ENCODE measurements around the gene C6orf15. TPM values are rescaled to one million over a fixed set of nuclear protein-coding genes. Genes with fewer than 3 reads are reported as not detected.
A peak's percentile ranks its signal among the peaks of the same experiment; 100 is the strongest.

The C6orf15 gene
- total and polyA plus RNA-seq, 7 experiments from 2014 or later, result not detected

GRCh38 chr6:31120151-31120915 lies 8.0 kb upstream of the C6orf15 start, which contains the start of gene CDSN:
CDSN (minus strand) TSS chr6:31120446; CDS start chr6:31120419, 27 bp downstream.
- peaks cover 0 to 16% (median 9%) of the 10 kb centered on the region in 5 donors for H3K27me3 Mint-ChIP-seq

GRCh38 chr6:31118178-31118577 lies 5.8 kb upstream of the C6orf15 start:
- peaks cover 0 to 12% (median 5%) of the 10 kb centered on the region in 7 donors for H3K4me1 Mint-ChIP-seq
- Histone ChIP-seq H3K27me3 (ENCODE audit: control insufficient read depth in 2 of 2, insufficient read depth in 2 of 2, low read length in 2 of 2) (no peaks in the 10 kb centered on the region), H3K36me3 (ENCODE audit: control insufficient read depth in 2 of 3, insufficient read depth in 3 of 3, low read length in 3 of 3) (no peaks in the 10 kb centered on the region), H3K9me3 (ENCODE audit: control insufficient read depth in 2 of 3, low read length in 3 of 3) (no peaks in the 10 kb centered on the region), H3K4me3 (ENCODE audit: low read length) (no peak overlapping the region), H3K4me1 (ENCODE audit: control insufficient read depth in 2 of 2, insufficient read depth in 2 of 2, low read length in 2 of 2) (no peaks in the 10 kb centered on the region), H3K27ac (ENCODE audit: low read depth, low read length) (no peak overlapping the region)
- POLR2A ChIA-PET, result no interaction called here
- no peak overlapping the region for H3K4me3 Mint-ChIP-seq
- no peak overlapping the region for H3K27ac Mint-ChIP-seq
- intact Hi-C loops (cut with micrococcal nuclease), result no loop called here
- H3K27me3 Mint-ChIP-seq, result peaks cover 0 to 17% (median 9%) of the 10 kb centered on the region in 5 donors
- ATAC-seq (no peak), DNase-seq (no peak)
- H3K36me3 Mint-ChIP-seq, result no peaks in the 10 kb centered on the region
- CTCF ChIA-PET, result interaction anchor here (0.6 to 5.3 kb wide), 2 partner anchors 31 to 67 kb away, joined by 3 to 27 read pairs; no protein-coding TSS in a partner anchor
- H3K9me3 Mint-ChIP-seq, result no peaks in the 10 kb centered on the region

More at GRCh38 chr6:31120151-31120915, 8.0 kb upstream of the C6orf15 start, which contains the start of gene CDSN:
- ChIA-PET CTCF (no interaction called here), POLR2A (interaction anchor here (0.6 kb wide), 1 partner anchor 8 kb away, joined by 3 read pairs; no protein-coding TSS in a partner anchor)
- H3K36me3 Mint-ChIP-seq, result no peaks in the 10 kb centered on the region
- no peak within 1 kb of the TSS for H3K27ac ChIP-seq (ENCODE audit: low read depth, low read length)
- H3K27ac Mint-ChIP-seq, result peak within 1 kb of the TSS in 1 of 9 donors; percentile 19
- no peak within 1 kb of the TSS for H3K4me3 ChIP-seq (ENCODE audit: low read length)
- H3K9me3 Mint-ChIP-seq, result no peaks in the 10 kb centered on the region
- no peak for DNase-seq
- intact Hi-C loops (cut with micrococcal nuclease), result no loop called here
- no peak for ATAC-seq
- peaks cover 0 to 7% (median 0%) of the 10 kb centered on the region in 7 donors for H3K4me1 Mint-ChIP-seq
- H3K4me1 ChIP-seq (ENCODE audit: control insufficient read depth in 2 of 2, insufficient read depth in 2 of 2, low read length in 2 of 2), result no peaks in the 10 kb centered on the region
- H3K4me3 Mint-ChIP-seq, result no peak within 1 kb of the TSS
- no peaks in the 10 kb centered on the region for H3K9me3 ChIP-seq (ENCODE audit: control insufficient read depth in 2 of 3, low read length in 3 of 3)
- H3K36me3 ChIP-seq (ENCODE audit: control insufficient read depth in 2 of 3, insufficient read depth in 3 of 3, low read length in 3 of 3), result no peaks in the 10 kb centered on the region
- no peaks in the 10 kb centered on the region for H3K27me3 ChIP-seq (ENCODE audit: control insufficient read depth in 2 of 2, insufficient read depth in 2 of 2, low read length in 2 of 2)

GRCh38 chr6:31116661-31117385 lies 4.4 kb upstream of the C6orf15 start:
- Histone ChIP-seq H3K27ac (ENCODE audit: low read depth, low read length) (no peak overlapping the region), H3K9me3 (ENCODE audit: control insufficient read depth in 2 of 3, low read length in 3 of 3) (no peaks in the 10 kb centered on the region), H3K4me1 (ENCODE audit: control insufficient read depth in 2 of 2, insufficient read depth in 2 of 2, low read length in 2 of 2) (no peaks in the 10 kb centered on the region), H3K27me3 (ENCODE audit: control insufficient read depth in 2 of 2, insufficient read depth in 2 of 2, low read length in 2 of 2) (no peaks in the 10 kb centered on the region), H3K4me3 (ENCODE audit: low read length) (no peak overlapping the region), H3K36me3 (ENCODE audit: control insufficient read depth in 2 of 3, insufficient read depth in 3 of 3, low read length in 3 of 3) (no peaks in the 10 kb centered on the region)
- no peaks in the 10 kb centered on the region for H3K36me3 Mint-ChIP-seq
- H3K27ac Mint-ChIP-seq, result no peak overlapping the region
- ChIA-PET POLR2A (interaction anchor here (0.6 to 1.2 kb wide), 2 partner anchors 21 to 404 kb away, joined by 3 to 4 read pairs; no protein-coding TSS in a partner anchor), CTCF (interaction anchor here (0.5 to 5.3 kb wide), 12 partner anchors 9 to 717 kb away, joined by 3 to 27 read pairs (median 5); no protein-coding TSS in a partner anchor)
- no peak overlapping the region for H3K4me3 Mint-ChIP-seq
- no peaks in the 10 kb centered on the region for H3K9me3 Mint-ChIP-seq
- peaks cover 0 to 12% (median 5%) of the 10 kb centered on the region in 7 donors for H3K4me1 Mint-ChIP-seq
- intact Hi-C loops (cut with micrococcal nuclease), result no loop called here
- peaks cover 0 to 19% (median 9%) of the 10 kb centered on the region in 5 donors for H3K27me3 Mint-ChIP-seq
- DNase-seq, result no peak
- ATAC-seq, result no peak

- DNase-seq (no peak), ATAC-seq (no peak)
- intact Hi-C loops (cut with micrococcal nuclease), result loop anchor here in 1 of 2 donors (1.0 kb wide), 5 partner anchors 22 to 201 kb away; no protein-coding TSS in a partner anchor
- Mint-ChIP-seq H3K4me3 (no peak overlapping the region), H3K27ac (peak overlapping the region in 1 of 9 donors; percentile 76), H3K9me3 (no peaks in the 10 kb centered on the region), H3K27me3 (peaks cover 0 to 19% (median 9%) of the 10 kb centered on the region in 5 donors), H3K36me3 (no peaks in the 10 kb centered on the region), H3K4me1 (peaks cover 0 to 12% (median 5%) of the 10 kb centered on the region in 7 donors)
- Histone ChIP-seq H3K27me3 (ENCODE audit: control insufficient read depth in 2 of 2, insufficient read depth in 2 of 2, low read length in 2 of 2) (no peaks in the 10 kb centered on the region), H3K9me3 (ENCODE audit: control insufficient read depth in 2 of 3, low read length in 3 of 3) (no peaks in the 10 kb centered on the region), H3K27ac (ENCODE audit: low read depth, low read length) (no peak overlapping the region), H3K36me3 (ENCODE audit: control insufficient read depth in 2 of 3, insufficient read depth in 3 of 3, low read length in 3 of 3) (no peaks in the 10 kb centered on the region), H3K4me1 (ENCODE audit: control insufficient read depth in 2 of 2, insufficient read depth in 2 of 2, low read length in 2 of 2) (no peaks in the 10 kb centered on the region), H3K4me3 (ENCODE audit: low read length) (no peak overlapping the region)
- ChIA-PET POLR2A (interaction anchor here (1.2 to 2.6 kb wide), 2 partner anchors 20 to 22 kb away, joined by 4 to 11 read pairs; no protein-coding TSS in a partner anchor), CTCF (interaction anchor here (0.6 to 5.3 kb wide), 15 partner anchors 10 to 353 kb away, joined by 3 to 27 read pairs (median 4); no protein-coding TSS in a partner anchor)
Measured at GRCh38 chr6:31115941-31116560, 3.7 kb upstream of the C6orf15 start.

- Mint-ChIP-seq H3K27ac (peak overlapping the region in 2 of 9 donors; percentile 32 to 76), H3K4me3 (peak overlapping the region in 2 of 10 donors; percentile 28 to 46), H3K27me3 (peaks cover 0 to 24% (median 9%) of the 10 kb centered on the region in 5 donors), H3K36me3 (no peaks in the 10 kb centered on the region), H3K9me3 (no peaks in the 10 kb centered on the region), H3K4me1 (peaks cover 0 to 12% (median 5%) of the 10 kb centered on the region in 7 donors)
- CTCF ChIA-PET, result interaction anchor here (0.6 to 5.3 kb wide), 14 partner anchors 11 to 353 kb away, joined by 3 to 27 read pairs (median 4); no protein-coding TSS in a partner anchor
- H3K4me3 ChIP-seq (ENCODE audit: low read length), result no peak overlapping the region
- no peaks in the 10 kb centered on the region for H3K4me1 ChIP-seq (ENCODE audit: control insufficient read depth in 2 of 2, insufficient read depth in 2 of 2, low read length in 2 of 2)
- H3K36me3 ChIP-seq (ENCODE audit: control insufficient read depth in 2 of 3, insufficient read depth in 3 of 3, low read length in 3 of 3), result no peaks in the 10 kb centered on the region
- H3K9me3 ChIP-seq (ENCODE audit: control insufficient read depth in 2 of 3, low read length in 3 of 3), result no peaks in the 10 kb centered on the region
- intact Hi-C loops (cut with micrococcal nuclease), result loop anchor here in 1 of 2 donors (1.0 kb wide), 5 partner anchors 21 to 200 kb away; no protein-coding TSS in a partner anchor
- POLR2A ChIA-PET, result interaction anchor here (0.7 to 2.6 kb wide), 5 partner anchors 12 to 1482 kb away, joined by 3 to 11 read pairs (median 4); no protein-coding TSS in a partner anchor
- no peaks in the 10 kb centered on the region for H3K27me3 ChIP-seq (ENCODE audit: control insufficient read depth in 2 of 2, insufficient read depth in 2 of 2, low read length in 2 of 2)
- no peak overlapping the region for H3K27ac ChIP-seq (ENCODE audit: low read depth, low read length)
- DNase-seq (peak in 3 of 9 donors; percentile 23 to 45 (median 23)), ATAC-seq (no peak)
Measured at GRCh38 chr6:31114970-31115849, 2.8 kb upstream of the C6orf15 start.
